ENCODE measurements around the gene ZBTB18. TPM values are rescaled to one million over a fixed set of nuclear protein-coding genes. Genes with fewer than 3 reads are reported as not detected.

Gene ZBTB18
- total RNA-seq, 2 experiments from 2014 or later, result 57.2 to 59.9 TPM

DNA sequence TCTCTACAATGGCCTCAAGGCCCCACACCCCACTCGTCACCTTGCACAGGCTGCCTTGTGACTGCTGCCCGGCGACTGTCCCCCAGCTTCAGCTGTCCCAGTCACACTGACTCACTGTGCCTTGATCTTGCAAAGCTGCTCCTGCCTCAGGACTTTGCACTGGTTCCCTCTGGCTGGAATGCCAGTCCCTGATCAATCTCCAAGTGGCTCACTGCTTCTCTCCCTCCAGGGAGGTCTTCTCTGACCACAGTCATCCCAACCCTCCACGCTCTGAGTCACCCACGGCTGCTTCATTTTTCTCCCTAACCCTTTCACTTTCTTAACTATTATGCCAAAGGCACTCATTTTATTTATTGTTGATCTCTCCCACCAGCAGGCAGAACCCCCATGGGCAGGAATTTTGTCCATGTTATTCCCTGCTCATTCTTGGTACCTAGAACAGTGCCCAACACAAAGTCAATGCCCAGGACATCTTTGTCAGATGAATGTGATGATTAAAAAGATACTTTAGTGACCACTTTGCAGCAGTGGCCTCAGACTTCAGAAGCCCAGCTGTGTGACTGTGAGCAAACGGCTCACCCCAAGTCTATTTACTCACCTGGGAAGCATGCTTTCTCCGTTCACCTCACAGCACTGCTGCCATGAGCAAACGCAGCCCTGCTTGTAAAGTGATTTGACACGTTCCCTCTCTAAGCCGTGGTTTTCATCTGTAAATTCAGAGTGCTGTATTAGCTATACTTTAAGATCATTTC is 53.4 kb downstream of the ZBTB18 start:
- Mint-ChIP-seq H3K4me3 (no peak overlapping the region), H3K4me1 (ENCODE audit: low read depth) (peaks cover 17% of the 10 kb centered on the region), H3K36me3 (ENCODE audit: low read depth) (no peaks in the 10 kb centered on the region), H3K9me3 (no peaks in the 10 kb centered on the region), H3K27ac (no peak overlapping the region), H3K27me3 (peaks cover under 1% of the 10 kb centered on the region)
- H3K27ac ChIP-seq (ENCODE audit: low read depth in 1 of 2, low read length in 2 of 2), result no peak overlapping the region
- H3K9me3 ChIP-seq (ENCODE audit: control insufficient read depth in 1 of 2, insufficient read depth in 1 of 2, low read length in 2 of 2), result no peaks in the 10 kb centered on the region
- intact Hi-C loops (cut with DNase I, micrococcal nuclease), result no loop called here
- POLR2A ChIA-PET, result no interaction called here
- CTCF ChIA-PET, result no interaction called here
- TF ChIP-seq, protein P1, sequence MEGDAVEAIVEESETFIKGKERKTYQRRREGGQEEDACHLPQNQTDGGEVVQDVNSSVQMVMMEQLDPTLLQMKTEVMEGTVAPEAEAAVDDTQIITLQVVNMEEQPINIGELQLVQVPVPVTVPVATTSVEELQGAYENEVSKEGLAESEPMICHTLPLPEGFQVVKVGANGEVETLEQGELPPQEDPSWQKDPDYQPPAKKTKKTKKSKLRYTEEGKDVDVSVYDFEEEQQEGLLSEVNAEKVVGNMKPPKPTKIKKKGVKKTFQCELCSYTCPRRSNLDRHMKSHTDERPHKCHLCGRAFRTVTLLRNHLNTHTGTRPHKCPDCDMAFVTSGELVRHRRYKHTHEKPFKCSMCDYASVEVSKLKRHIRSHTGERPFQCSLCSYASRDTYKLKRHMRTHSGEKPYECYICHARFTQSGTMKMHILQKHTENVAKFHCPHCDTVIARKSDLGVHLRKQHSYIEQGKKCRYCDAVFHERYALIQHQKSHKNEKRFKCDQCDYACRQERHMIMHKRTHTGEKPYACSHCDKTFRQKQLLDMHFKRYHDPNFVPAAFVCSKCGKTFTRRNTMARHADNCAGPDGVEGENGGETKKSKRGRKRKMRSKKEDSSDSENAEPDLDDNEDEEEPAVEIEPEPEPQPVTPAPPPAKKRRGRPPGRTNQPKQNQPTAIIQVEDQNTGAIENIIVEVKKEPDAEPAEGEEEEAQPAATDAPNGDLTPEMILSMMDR (IDR thresholded peaks at IDR 0.05), result no peak
- H3K4me1 ChIP-seq (ENCODE audit: insufficient read depth, low read length), result peaks cover 8% of the 10 kb centered on the region
- ATAC-seq (ENCODE audit: poor library complexity), result no peak
- H3K36me3 ChIP-seq (ENCODE audit: insufficient read depth, low read length), result no peaks in the 10 kb centered on the region
- peaks cover 0 to 2% of the 10 kb centered on the region in 2 experiments for H3K27me3 ChIP-seq (ENCODE audit: control insufficient read depth in 1 of 2, insufficient read depth in 2 of 2, low read length in 2 of 2)
- no peak overlapping the region for H3K4me3 ChIP-seq (ENCODE audit: low read length)
- DNase-seq, result no peak

DNA sequence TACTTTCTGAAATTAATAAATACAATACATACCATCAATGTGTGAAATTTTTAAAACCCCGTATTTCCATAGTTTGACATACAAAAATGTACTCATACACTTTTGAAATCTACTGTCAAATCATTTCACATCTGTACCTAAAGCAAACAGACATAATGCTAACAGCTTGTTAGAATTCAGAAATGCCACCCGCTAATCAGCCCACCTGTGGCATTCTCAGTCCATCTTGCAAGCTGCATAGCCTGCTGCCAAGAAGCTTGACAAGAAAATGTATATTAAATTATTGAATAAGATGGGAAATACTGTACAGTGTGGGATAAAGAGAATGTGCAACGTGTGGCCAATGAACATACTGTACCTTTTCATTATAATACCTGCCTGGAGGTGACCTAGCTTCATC is 55.1 kb downstream of the ZBTB18 start:
- no peak overlapping the region for H3K4me3 Mint-ChIP-seq
- POLR2A ChIA-PET, result no interaction called here
- peaks cover 1% of the 10 kb centered on the region for H3K4me1 Mint-ChIP-seq (ENCODE audit: low read depth)
- H3K27me3 Mint-ChIP-seq, result peaks cover 6% of the 10 kb centered on the region
- Histone ChIP-seq H3K4me3 (ENCODE audit: low read length) (no peak overlapping the region), H3K36me3 (ENCODE audit: insufficient read depth, low read length) (no peaks in the 10 kb centered on the region), H3K4me1 (ENCODE audit: insufficient read depth, low read length) (peaks cover 1% of the 10 kb centered on the region), H3K9me3 (ENCODE audit: control insufficient read depth in 1 of 2, insufficient read depth in 1 of 2, low read length in 2 of 2) (no peaks in the 10 kb centered on the region), H3K27ac (ENCODE audit: low read depth in 1 of 2, low read length in 2 of 2) (no peak overlapping the region), H3K27me3 (ENCODE audit: control insufficient read depth in 1 of 2, insufficient read depth in 2 of 2, low read length in 2 of 2) (no peaks in the 10 kb centered on the region)
- no peaks in the 10 kb centered on the region for H3K36me3 Mint-ChIP-seq (ENCODE audit: low read depth)
- CTCF ChIA-PET, result no interaction called here
- TF ChIP-seq, protein P1 (IDR thresholded peaks at IDR 0.05), result no peak
- no peak for DNase-seq
- no peaks in the 10 kb centered on the region for H3K9me3 Mint-ChIP-seq
- intact Hi-C loops (cut with DNase I, micrococcal nuclease), result no loop called here
- no peak overlapping the region for H3K27ac Mint-ChIP-seq
- no peak for ATAC-seq (ENCODE audit: poor library complexity)

Other genes with a start within 250 kb of the ZBTB18 start
- 10 to 100 TPM; 80.4 to 88.5 TPM for gene AKT3, start 201.0 kb upstream of the ZBTB18 start, total RNA-seq

Measured in CD4-positive, alpha-beta T cell (primary cell).